CD4-positive, alpha-beta T cell treated with Interleukin-1 beta for 1 hour (primary cell): ENCODE results near the gene ROBO2.

ENCODE experiments used
- DNase-seq, 2 donors: peaks; one replicate each; pipeline ENCODE4 v3.0.0-alpha.2; 2020 to 2022

ROBO2 gene

DNA sequence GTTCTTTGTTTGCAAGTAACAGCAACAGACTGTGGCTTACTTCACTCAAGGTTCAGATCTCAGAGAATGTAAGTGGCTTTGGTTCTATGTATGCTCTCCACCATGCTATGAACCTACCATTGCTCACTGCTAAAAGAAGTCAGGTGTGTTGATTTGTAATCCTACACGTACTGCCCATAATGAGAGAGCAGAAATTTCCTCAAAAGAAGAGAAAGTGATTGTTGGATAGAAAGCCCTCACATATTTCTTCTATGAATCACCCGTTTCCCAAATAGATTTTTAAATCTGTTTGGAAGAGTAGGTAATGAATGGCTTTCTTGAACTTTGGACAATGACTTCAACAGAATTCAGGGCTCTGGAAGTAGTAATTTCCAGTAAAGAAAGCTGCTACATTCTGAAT, 565.4 kb downstream of the ROBO2 start:
- no peak for DNase-seq

DNA sequence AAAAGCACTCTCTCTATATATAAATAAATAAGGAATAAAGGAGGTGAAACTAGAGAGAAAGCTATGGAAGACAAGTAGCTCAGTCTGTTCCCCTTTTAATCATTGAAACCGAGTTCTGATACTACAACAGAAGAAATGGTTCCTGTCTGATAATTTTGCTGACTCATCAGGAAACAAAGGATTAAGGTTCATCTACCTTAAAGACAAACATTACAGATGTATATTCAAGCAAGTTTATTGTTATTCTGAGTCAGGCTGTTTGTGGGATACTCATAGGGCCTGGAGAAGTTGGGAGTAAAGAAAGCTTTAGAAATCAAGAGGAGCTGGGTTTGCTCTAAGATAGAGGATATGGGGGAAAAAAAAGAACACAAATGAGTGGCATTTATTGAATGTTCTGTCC, 566.0 kb downstream of the ROBO2 start:
- no peak for DNase-seq

DNA sequence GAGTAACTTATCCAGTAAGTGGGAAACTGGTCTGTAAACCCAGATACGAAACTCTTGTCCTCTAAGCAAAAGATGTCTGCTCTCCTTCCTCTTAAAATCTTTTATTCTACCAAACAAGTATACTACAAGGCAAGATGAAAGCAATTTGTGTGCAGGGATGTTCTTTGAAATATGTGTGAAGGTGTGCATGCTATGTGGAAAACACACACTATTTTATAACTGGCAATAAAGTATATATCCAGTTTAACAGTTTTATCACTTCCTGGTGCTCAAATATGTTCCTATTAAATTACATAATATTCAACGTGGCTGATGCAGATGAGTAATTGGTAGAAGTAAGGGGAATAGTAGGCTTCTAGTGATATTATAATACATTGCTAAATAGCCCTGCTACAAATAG, 566.5 kb downstream of the ROBO2 start:
- DNase-seq = no peak

DNA sequence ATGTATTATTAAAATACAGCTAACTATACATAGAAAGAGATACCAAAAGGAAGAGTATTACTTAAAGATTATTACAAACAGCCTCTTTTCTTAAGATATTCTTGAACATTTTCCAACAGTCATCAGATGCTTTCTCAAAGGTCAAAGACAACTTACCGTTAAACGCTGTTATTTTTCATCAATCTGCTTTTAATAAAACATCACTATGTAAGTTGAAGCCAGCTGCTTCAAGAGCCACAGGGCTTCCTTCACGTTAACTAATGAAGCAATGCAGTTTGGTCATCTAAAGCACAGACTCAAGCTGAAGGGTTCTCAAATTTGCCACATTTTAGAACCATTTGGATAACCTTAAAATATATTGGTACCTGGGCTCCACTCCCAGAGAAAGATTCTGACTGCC, 578.8 kb downstream of the ROBO2 start:
- DNase-seq = no peak

DNA sequence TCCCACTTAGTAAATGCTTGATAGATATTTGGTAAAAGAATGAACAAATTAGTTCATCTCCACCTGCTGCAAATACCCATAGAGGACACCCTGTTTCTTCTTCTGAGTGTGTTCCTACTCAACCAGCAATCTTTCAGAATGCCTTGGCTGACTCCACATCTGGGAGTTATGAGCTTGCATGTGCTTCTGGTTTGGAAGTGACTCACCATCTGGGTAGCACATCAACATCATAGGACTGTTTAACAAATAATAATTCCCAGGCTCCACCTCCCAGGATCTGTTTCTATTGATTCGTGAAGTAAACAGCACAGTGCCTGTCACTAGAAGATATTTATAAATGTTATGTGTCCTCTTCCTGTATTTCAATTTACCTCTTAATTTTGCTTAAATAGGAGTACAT, 580.1 kb downstream of the ROBO2 start:
- no peak for DNase-seq

DNA sequence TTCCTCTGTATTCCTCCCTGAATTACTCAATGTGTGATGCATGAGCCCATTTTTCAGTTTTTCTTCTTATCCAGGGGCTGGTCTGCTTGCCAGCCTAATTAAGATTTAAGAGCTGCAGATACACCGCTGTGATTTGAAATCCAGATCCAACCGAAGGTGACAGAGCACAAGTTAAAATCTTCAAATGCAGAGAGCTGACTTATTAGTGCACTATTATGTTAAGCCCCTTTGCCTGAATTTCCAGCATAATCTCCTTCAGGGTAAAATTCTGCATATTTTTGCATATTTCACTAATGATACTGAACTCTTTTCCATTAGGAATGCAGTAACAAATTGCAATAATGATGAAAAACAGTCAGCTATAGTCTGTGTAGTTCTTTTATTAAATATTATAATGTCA, 583.6 kb downstream of the ROBO2 start:
- no peak for DNase-seq

DNA sequence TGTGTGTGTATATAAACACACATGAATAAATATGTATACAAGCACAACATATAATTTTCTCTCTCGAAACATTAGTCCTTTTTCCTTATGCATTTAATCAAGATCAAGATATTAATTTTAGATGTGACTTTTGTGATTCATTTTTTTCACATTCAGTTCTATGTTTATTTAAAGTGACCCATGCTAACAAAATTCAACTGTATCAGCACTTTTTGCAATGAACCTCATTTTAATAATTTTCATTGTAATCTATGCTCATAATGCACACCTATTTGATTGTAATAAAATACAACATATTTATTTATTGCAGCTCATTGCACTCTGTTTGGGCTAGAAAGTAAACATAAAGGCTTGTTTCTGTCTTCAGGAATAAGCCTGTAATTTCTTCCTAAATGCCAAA, 586.3 kb downstream of the ROBO2 start:
- no peak for DNase-seq

DNA sequence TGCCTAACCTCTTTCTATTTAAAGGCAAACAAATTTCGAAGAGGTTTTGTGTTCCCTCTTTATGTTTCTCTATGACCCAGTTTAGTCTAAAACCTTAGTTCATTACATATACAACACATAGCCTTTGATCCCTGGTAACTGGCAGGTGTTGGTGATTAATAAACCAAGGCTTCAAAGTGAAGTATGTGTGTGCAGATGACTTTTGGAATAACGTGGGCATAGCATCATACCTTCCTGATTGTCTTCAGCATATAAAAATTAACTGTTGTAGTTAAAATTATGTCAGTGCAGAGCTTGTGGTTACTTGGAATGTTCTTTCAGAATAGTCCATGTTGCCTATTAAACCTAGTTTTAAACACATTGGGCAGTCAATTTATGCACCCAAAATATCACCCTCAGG, 608.3 kb downstream of the ROBO2 start:
- no peak for DNase-seq

DNA sequence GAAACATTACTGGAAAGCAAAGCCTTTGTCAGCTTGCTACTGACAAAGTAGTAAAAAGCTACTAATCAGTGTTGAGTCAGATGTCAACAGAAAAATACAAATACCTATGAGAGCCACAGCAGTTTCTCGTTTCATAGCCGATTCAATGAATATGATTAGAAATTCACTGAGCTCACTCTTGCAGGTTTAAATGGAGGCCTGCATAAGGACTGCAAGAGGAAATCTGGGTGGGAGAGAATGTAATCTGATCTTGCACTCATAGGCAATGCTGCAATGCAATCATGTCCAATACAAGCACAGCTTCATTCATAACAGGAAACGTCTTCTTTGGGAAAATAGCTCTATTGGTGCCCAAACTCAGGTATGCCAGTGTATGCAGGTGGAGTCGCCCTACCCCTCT, 608.8 kb downstream of the ROBO2 start:
- no peak for DNase-seq

DNA sequence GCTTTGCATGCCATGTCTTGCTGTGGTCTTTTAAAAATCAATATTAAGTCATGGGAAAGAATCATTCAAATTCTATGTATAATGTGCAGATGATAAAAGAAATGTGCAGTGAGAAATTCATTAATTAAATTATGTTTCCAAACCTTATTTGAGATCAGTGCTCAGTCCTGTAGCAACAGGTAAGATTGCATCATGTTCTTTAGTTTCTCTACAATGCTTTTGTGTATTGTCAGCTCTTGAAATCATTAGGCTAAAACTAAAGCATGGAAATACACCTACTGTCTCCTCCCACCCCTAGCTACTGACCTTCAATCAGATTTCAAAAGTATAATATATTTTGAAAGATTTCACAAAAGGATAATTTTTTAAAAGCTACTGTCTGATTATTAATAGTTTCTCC, 612.7 kb downstream of the ROBO2 start:
- no peak for DNase-seq

DNA sequence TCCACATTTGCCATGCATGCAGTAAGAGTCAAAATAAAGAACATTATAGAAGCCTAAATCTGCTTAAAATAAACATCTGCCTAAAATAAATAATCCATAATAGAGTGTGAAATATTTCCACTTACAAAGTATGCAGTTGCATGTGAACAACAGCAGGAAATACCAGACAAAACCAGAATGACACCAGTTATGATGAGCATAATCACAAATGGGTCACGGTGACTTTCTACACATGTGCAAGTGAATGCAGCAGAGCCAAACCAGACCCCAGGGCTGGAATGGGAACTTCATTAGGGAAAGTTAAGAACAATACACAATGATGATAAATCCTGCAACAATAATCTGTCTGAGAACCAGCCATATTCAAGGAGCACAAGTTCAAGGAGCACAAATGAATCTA, 615.5 kb downstream of the ROBO2 start:
- DNase-seq = no peak

DNA sequence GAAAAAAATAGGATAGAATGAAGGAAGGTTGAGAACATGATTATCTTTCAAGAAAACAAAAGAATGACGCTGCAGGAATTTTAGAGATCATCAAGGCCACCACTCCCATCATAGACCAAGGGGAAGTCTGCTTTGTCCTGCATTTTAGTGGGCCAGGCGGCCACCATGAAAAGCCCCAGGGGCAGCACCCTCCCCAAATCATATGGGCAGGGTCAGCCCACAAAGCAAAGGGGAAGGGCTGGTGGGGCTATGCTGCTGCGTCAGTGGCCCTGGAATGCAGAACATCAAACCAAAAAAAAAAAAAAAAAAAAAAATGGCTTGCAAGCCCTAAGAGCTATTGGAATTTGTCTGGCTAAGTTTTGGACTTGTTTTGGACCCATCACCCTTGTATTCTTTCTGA, 620.8 kb downstream of the ROBO2 start:
- no peak for DNase-seq

DNA sequence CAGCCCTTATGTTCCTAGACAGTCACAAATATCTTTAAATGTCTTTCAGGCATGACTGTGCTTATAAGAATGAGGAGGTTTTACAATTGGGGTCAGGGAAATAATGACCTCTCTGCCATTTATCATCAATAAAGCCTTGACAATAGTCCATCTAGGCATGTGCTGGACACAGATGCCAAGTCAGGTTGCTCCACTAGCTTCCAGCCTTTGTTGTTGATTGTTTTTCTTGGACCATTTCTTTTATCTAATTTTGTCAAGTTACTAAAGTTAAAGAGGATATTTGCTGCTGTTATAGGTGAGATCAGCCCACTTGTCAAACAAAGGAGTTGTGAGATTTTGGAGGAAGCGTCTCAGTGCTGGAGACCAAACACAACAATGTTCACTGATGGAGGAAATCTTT, 628.0 kb downstream of the ROBO2 start:
- no peak for DNase-seq

DNA sequence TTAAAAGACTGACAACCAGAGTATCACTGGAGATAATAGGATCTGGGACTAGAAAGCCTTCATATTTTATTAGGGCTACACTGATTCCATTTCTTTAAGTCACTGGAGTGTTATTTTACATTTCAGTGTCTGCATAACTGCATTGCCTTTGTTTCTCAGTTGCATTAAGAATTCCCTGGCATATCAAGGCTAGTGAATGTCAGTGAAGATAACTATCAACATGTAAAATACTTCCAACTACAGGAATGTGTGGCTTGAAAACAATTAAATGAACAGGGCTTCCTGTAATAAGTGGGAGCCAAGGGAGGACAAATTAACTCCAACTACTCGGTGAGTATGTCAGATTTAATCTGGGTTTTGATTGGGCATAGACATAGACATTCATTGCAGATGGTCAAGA, 628.5 kb downstream of the ROBO2 start:
- DNase-seq = no peak

DNA sequence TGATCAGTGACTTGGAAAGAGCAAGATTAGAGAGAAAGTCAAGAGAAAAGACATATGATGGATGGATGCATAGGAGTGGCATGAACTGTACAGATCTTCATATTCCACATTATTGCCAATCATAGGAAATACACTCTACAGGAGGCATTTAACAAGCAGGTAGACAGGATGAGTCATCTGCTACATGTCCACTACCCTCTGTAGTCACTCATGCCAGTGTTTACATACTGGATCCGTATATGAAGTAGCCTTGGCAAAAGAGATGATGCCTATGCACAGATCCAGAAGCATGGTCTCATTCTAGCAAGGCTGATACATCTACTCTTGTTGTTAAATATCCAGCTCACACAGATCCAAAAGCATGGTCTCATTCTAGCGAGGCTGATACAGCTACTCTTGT, 632.1 kb downstream of the ROBO2 start:
- no peak for DNase-seq

DNA sequence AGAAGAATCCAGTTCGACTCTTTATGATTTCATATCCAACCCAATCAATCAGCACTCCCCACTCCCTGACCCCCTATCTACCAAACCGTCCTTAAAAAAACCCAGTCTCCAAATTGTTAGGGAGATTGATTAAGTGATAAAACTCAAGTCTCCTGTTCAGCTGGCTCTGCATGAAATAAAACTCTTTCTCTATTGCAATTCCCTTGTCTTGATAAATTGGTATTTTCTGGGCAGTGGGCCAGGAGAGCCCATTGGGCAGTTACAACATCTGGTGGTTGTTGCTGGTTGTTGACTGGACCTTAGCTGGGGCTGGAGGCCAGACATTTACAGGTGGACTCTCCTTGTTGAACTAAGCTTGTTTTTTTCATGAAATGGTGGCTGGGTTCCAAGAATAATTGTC, 642.3 kb downstream of the ROBO2 start:
- no peak for DNase-seq

DNA sequence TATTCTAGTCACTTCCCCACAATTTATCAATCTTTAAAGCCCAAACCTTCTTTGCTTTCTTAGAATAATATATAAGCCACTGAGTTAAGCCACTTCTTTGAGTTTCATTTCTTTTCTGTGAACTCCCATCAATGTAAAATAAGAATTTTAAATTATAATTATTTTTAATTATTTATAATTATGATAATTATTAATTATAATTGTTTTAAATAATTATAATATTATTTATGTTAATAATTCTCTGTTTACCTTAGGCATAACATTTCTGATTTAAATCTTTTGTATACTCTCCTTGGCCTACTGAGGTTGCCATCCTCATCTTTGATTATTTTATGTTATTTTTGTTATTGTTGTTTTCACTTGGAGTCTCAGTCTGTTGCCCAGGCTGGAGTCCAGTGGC, 644.2 kb downstream of the ROBO2 start:
- DNase-seq = no peak

DNA sequence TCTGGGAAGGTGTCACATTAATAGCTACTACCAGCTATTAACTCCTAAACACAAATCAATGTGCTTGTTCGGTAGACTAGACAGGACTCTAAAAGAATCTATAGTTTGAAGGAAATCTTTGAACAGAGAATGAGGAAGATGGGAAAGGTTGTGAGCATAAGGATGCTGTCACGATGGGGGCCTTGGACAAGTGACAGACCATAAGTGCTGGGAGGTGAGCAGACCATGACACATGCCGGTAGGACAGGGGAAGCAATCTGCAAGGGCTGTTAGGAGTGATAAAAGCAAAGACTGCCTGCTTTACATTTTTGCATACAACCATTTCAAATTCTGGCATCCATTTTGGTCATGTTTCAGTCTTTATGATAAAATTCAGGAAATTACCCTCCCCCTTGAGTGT, 645.8 kb downstream of the ROBO2 start:
- no peak for DNase-seq

DNA sequence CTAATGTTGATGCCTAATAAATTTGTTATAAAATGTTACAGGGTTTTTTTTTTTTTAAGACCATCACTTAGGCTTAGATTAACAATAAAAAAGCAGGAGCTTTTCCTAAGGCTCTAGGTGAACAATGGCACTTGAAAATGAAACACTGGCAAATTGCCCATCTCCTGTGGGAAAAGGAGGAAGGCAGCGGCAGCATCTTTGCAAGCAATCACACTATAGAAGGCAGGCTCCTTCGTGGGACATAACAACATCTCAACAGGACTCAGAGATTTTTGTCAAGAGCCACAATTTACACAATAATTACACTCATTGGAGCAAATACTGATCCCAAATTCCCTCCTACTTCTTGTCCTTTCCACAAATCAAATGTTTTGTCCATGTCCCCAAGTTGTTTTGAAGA, 646.7 kb downstream of the ROBO2 start:
- DNase-seq = no peak

DNA sequence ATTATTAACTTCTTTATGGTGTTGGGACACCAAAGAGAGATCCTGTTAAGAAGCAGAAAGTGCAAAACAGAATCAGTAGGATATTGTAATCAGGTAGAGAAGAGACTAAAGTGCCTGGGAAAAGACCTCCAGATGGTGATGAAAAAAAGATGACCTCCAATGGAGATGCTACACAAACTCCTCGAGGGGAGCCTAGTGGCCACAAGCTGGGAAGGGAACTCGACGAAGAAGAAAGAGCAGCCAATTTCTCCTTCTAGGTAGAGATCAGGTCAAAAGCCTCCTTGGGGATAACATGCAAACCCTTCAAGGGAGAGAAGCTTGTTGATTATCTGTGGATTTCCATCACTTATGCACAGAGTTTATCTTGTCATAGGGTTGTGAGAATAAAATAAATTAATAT, 647.6 kb downstream of the ROBO2 start:
- DNase-seq = no peak

DNA sequence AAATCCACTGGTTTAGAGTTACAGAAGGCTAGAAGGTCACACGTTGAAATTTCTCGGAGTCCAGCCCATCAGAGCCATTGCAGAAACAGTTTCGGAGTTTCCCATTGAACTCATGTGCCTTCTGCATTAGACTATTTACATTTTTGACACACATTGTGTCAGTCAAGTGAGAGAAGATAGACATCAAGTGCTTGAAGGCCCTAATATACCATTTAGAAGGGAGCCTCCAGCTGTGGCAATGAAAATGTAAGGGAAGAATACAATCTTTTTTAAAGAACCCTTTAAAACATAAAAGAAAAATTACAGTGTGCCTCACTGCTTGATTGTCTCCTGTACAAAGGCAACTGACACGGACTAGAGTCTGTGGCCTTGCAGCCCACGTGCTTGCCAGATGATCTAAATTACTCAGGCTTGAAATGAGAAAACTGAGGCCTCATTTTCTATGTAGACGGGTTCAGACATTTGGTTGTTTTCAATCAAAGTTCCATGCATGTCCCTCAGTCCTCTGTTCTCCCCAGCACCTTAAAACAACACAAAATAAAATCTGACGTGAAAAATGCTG, 650.5 kb downstream of the ROBO2 start:
- DNase-seq = no peak

DNA sequence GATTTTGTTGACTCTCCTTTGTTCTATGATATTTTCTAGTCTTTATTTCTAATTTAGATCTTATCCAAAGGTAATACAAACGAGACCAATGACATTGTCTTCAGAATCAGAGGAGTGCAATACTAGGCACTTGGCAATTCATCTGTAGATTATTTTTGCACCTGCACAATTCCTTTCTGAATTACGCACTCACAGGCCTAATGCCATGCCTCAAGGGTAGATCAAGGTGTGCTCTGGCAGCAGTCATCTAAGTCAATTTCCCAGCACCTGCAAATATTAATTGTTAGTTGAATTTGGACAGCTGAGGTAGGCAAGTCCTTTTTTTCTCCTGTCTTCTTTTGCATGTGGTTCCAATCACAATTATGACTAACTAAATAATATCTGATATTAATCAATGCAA, 653.2 kb downstream of the ROBO2 start:
- no peak for DNase-seq

DNA sequence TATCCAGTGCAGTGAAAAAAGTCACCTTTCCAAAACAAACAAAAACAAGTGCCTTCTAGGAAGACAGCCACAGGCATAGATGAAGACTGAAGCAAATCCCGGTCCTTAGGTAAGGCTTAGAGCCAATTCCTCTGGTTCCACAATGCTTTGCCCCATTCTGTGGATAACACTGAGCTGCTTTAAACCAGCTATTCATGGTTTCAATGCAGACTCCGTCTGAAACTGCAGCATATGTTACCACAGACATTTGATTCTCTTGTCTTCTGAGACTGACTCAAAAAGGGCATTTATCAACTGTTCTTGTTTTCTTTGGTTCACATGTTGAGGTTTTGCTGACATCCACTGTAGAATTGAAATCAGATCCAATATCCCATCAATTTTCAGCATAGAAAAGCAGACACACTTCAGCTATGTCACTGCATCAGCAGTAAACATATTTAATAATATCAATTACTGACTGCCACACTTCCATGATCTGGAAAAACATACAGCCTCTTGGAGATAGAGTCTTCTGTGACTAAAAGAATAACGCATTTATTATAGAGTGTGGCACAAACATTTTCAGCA, 659.3 kb downstream of the ROBO2 start:
- DNase-seq = no peak
